Activated CD8-positive, alpha-beta T cell treated with anti-CD3 and anti-CD28 coated beads for 36 hours (primary cell): Measurements from ENCODE around the gene ATG2A. TPM values are rescaled to one million over a fixed set of nuclear protein-coding genes. Genes with fewer than 3 reads are reported as not detected.

Source experiments
- ATAC-seq: fragments of 200-7000 bp; cut with Tn5 transposase; one replicate; pipeline ENCODE4 v1.10.0; 2021; ENCODE audit warnings: mild to moderate bottlenecking, moderate library complexity
- CTCF ChIA-PET: fragments of 350-600 bp; sonication (Branson Sonifier 250); formaldehyde crosslinking; loops from one replicate; lab custom pipeline; 2021; ENCODE audit warnings: antibody characterized with exemption; lab: Charles Lee
- POLR2A ChIA-PET: fragments of 350-600 bp; sonication (Branson Sonifier 250); formaldehyde crosslinking; loops from one replicate; lab custom pipeline; 2021; ENCODE audit warnings: antibody characterized with exemption; lab: Charles Lee
- DNase-seq: peaks from one replicate; pipeline ENCODE4 v3.0.0-alpha.2; 2020
- H3K27ac Mint-ChIP-seq: one replicate; pipeline ENCODE4 v1.8.0; 2021; ENCODE audit warnings: mild to moderate bottlenecking, mixed read lengths
- H3K27me3 Mint-ChIP-seq: one replicate; pipeline ENCODE4 v1.8.0; 2021; ENCODE audit warnings: mixed read lengths
- H3K36me3 Mint-ChIP-seq: one replicate; pipeline ENCODE4 v1.8.0; 2021; ENCODE audit warnings: low read depth, mixed read lengths
- H3K4me1 Mint-ChIP-seq: one replicate; pipeline ENCODE4 v1.8.0; 2021; ENCODE audit warnings: low read depth, mixed read lengths
- H3K4me3 Mint-ChIP-seq: one replicate; pipeline ENCODE4 v1.8.0; 2021; ENCODE audit warnings: mild to moderate bottlenecking, moderate library complexity, mixed read lengths
- H3K9me3 Mint-ChIP-seq: one replicate; pipeline ENCODE4 v1.8.0; 2021; ENCODE audit warnings: mixed read lengths
- intact Hi-C: fragments of 100-400 bp; cut with micrococcal nuclease; formaldehyde crosslinking; loops from one replicate; pipeline ENCODE4 v1.10.0; 2022
- total RNA-seq, 2 experiments: library from RNA; stranded (reverse); gene quantifications; one replicate each; pipeline ENCODE4 v1.2.3, GENCODE V29; 2021
- TF ChIP-seq, protein P1 (sequence below): fragments of 200-600 bp; IDR thresholded peaks from one replicate; pipeline ENCODE4 v1.8.0; 2022; ENCODE audit warnings: antibody characterized with exemption, mild to moderate bottlenecking

ATG2A gene
- total RNA-seq, 2 experiments from 2014 or later, result 17.1 to 17.5 TPM

DNA sequence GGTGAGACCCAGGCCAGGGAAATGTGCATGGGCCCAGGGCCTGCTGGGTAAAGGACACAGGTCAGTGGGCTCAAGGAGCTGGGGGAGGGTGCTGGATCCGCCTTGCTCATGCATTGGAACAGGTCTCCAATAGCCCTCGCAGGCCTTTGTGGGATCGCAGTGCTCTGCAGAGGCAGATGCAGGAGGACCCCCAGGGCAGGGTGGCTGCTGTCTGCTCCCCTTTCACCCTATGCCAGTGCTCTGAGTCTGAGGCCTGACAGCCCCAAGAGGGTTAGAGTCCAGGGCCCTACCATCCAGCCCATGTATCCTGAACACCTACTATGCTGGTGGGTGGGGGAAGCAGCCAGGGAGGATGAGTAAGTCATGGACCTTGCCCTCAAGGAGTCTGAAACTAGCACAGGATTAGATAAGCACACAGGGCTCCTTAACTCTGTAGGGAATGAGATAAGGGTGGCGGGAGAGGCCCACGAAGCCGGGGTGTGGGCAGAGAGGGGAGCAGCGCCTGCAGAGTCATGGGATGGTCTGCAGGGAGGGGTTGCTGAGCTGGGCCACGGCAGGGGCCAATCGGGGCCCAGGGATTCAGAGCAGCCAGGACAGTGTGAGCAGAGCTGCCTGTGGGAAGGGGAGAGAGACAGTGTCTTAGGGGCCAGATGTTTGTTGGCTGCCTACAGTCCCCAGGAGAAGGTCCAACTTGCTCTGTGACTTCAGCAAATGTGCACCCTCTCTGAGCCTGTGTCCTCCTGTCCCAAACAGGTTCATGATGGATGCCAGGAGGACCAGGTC lies 28.1 kb downstream of the ATG2A start:
- intact Hi-C loops, result no loop called here
- DNase-seq (no peak), ATAC-seq (no peak)
- no peak overlapping the region for H3K4me3 Mint-ChIP-seq
- H3K9me3 Mint-ChIP-seq, result no peaks in the 10 kb centered on the region
- TF ChIP-seq, protein P1, sequence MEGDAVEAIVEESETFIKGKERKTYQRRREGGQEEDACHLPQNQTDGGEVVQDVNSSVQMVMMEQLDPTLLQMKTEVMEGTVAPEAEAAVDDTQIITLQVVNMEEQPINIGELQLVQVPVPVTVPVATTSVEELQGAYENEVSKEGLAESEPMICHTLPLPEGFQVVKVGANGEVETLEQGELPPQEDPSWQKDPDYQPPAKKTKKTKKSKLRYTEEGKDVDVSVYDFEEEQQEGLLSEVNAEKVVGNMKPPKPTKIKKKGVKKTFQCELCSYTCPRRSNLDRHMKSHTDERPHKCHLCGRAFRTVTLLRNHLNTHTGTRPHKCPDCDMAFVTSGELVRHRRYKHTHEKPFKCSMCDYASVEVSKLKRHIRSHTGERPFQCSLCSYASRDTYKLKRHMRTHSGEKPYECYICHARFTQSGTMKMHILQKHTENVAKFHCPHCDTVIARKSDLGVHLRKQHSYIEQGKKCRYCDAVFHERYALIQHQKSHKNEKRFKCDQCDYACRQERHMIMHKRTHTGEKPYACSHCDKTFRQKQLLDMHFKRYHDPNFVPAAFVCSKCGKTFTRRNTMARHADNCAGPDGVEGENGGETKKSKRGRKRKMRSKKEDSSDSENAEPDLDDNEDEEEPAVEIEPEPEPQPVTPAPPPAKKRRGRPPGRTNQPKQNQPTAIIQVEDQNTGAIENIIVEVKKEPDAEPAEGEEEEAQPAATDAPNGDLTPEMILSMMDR, result no peak
- peaks cover 30% of the 10 kb centered on the region for H3K4me1 Mint-ChIP-seq
- POLR2A ChIA-PET, result interaction anchor here (1.0 to 5.6 kb wide), 6 partner anchors 14 to 125 kb away, joined by 3 to 51 read pairs (median 6); partner anchors contain the start of gene ARL2
- no peaks in the 10 kb centered on the region for H3K27me3 Mint-ChIP-seq
- H3K27ac Mint-ChIP-seq, result no peak overlapping the region
- CTCF ChIA-PET, result interaction anchor here (0.8 to 29.9 kb wide), 6 partner anchors 29 to 124 kb away, joined by 3 to 1168 read pairs (median 4); partner anchors contain the start of genes CDC42BPG, MEN1 and PPP2R5B
- H3K36me3 Mint-ChIP-seq, result no peaks in the 10 kb centered on the region

DNA sequence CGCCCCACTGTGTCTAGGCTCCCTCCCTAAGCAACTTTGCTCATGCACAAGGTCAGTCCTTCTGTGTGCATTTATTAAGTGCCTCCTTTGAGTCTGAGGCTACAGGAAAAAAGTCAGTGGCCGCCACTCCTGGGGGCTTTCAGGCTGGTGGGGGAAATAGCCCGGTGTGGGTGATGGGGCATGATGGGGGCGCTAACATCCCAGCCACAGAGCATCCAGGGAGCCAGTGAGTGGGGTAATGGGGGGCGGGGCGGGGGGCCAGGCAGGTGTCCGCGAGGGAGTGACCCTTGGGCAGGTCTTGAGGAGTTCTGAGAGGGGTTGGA lies 28.6 kb downstream of the ATG2A start:
- TF ChIP-seq, protein P1, result no peak
- CTCF ChIA-PET, result interaction anchor here (0.6 to 29.9 kb wide), 14 partner anchors 9 to 125 kb away, joined by 3 to 1168 read pairs (median 4); partner anchors contain the start of genes CDC42BPG, MEN1 and PPP2R5B
- peak overlapping the region; percentile 74 for H3K27ac Mint-ChIP-seq
- POLR2A ChIA-PET, result interaction anchor here (1.0 to 5.6 kb wide), 6 partner anchors 13 to 40 kb away, joined by 3 to 51 read pairs (median 6); no protein-coding TSS in a partner anchor
- DNase-seq (no peak), ATAC-seq (no peak)
- no peaks in the 10 kb centered on the region for H3K36me3 Mint-ChIP-seq
- intact Hi-C loops, result no loop called here
- peaks cover 33% of the 10 kb centered on the region for H3K4me1 Mint-ChIP-seq
- no peaks in the 10 kb centered on the region for H3K9me3 Mint-ChIP-seq
- no peaks in the 10 kb centered on the region for H3K27me3 Mint-ChIP-seq
- H3K4me3 Mint-ChIP-seq, result peak overlapping the region; percentile 55

DNA sequence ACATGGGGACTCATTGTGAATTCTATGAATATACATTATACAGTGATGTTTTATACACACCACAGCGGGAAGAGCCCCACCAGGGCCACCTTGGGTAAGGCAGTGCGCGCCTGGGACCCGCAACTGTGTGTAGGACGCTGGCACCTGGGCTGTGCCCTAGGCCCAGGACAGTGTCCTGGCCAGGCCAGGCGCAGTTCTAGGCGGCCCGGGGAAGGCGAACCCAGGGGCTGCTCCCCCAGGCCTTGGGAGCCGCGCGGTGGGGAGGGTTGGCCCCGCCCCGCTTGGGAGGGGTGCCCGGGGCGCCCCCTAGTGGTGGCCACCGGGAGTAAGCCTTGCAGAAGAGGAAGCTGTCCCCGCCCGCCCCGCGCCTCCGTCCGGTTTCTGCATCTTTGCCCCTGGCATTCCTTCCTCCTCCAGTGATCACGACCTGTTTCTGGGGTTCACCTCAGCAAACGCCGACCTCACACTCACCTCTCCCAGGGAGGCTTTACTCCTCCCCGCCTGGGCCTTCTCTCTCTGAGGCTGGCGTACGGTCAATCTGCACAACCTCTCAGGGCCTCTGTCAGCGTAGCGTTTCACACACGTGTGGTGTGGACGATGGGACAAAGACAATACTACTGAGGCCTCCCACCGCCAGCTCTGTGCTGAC lies 29.1 kb downstream of the ATG2A start:
- ATAC-seq, result peak; percentile 86
- intact Hi-C loops, result no loop called here

DNA sequence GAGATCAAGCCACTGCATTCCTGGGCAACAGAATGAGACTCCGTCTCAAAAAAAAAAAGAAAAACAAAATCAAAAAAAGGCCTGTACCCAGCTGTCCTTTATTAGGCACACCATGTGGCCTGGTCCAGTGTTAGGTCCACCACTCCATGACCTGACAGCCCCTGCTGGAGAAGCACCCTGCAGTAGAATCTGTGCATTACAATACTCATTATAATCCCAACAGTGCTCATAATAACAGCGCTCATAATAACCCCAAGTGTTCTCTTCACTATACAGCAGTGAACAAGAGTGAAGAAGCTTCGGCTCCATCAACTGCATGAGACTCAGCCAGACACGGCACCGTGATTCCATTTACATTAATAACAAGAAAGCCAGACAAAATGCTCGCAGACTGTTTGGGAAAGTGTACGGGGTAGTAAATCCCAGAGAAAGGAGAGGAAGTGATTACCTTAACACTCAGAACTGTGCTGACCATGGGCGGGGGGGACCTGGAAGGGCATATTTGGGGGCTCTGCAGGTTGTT lies 29.7 kb downstream of the ATG2A start:
- TF ChIP-seq, protein P1, result no peak
- ATAC-seq, result no peak
- ChIA-PET CTCF (interaction anchor here (1.0 to 29.9 kb wide), 6 partner anchors 11 to 53 kb away, joined by 3 to 1168 read pairs (median 12); partner anchors contain the start of gene CDC42BPG), POLR2A (interaction anchor here (0.7 to 5.6 kb wide), 6 partner anchors 12 to 39 kb away, joined by 3 to 51 read pairs (median 6); no protein-coding TSS in a partner anchor)
- Mint-ChIP-seq H3K4me3 (no peak overlapping the region), H3K9me3 (no peaks in the 10 kb centered on the region), H3K36me3 (no peaks in the 10 kb centered on the region), H3K27ac (peak overlapping the region; percentile 10), H3K27me3 (no peaks in the 10 kb centered on the region), H3K4me1 (peaks cover 38% of the 10 kb centered on the region)
- no peak for DNase-seq
- intact Hi-C loops, result no loop called here

More for the DNA sequence above, 29.1 kb downstream of the ATG2A start:
- H3K4me1 Mint-ChIP-seq, result peaks cover 37% of the 10 kb centered on the region
- H3K27ac Mint-ChIP-seq, result peak overlapping the region; percentile 74
- peak overlapping the region; percentile 55 for H3K4me3 Mint-ChIP-seq
- no peaks in the 10 kb centered on the region for H3K27me3 Mint-ChIP-seq
- TF ChIP-seq, protein P1, result peak; percentile 97
- CTCF ChIA-PET, result interaction anchor here (0.6 to 29.9 kb wide), 14 partner anchors 8 to 125 kb away, joined by 3 to 1168 read pairs (median 4); partner anchors contain the start of genes CDC42BPG, MEN1 and PPP2R5B
- POLR2A ChIA-PET, result interaction anchor here (1.0 to 5.6 kb wide), 5 partner anchors 13 to 40 kb away, joined by 4 to 51 read pairs (median 8); no protein-coding TSS in a partner anchor
- no peaks in the 10 kb centered on the region for H3K36me3 Mint-ChIP-seq
- no peaks in the 10 kb centered on the region for H3K9me3 Mint-ChIP-seq
- peak; percentile 86 for DNase-seq
